SK-N-SH (cell line): ENCODE measurements around the gene REXO5.

Experiments
- CTCF ChIP-seq: fragments of 200-600 bp; sonication (generic); IDR thresholded peaks from 2 replicates; pipeline ENCODE4 v1.6.1; 2017; ENCODE audit warnings: antibody characterized with exemption, mild to moderate bottlenecking, moderate library complexity
- GATA2 ChIP-seq: sonication (generic); formaldehyde crosslinking; IDR thresholded peaks from 2 replicates; pipeline ENCODE4 v1.5.0; 2020; ENCODE audit warnings: mild to moderate bottlenecking, missing genetic modification reagents
- IRF3 ChIP-seq: fragments of 150-350 bp; IDR thresholded peaks from 2 replicates; pipeline ENCODE4 v1.6.1; 2016; ENCODE audit warnings: mild to moderate bottlenecking, low read depth, low read length
- RCOR1 ChIP-seq: fragments of 150-350 bp; IDR thresholded peaks from 2 replicates; pipeline ENCODE4 v1.6.1; 2017; ENCODE audit warnings: antibody characterized with exemption, low read length
- SMC3 ChIP-seq: IDR thresholded peaks from 2 replicates; pipeline ENCODE4 v1.6.1; 2012; ENCODE audit warnings: low read depth, low read length, improper control_type of control experiment
- TEAD4 ChIP-seq: IDR thresholded peaks from 2 replicates; pipeline ENCODE4 v1.4.0; 2012; ENCODE audit warnings: mild to moderate bottlenecking, borderline replicate concordance; ENCODE audit not compliant: insufficient read depth

GRCh38 chr16:20879175-20880040 is 73.1 kb downstream of the REXO5 start:
- no peak for TF ChIP-seq CTCF
- no peak for TF ChIP-seq RCOR1
- TF ChIP-seq GATA2 (CRISPR knock-in tag) = no peak
- TF ChIP-seq SMC3 = no peak
- no peak for TF ChIP-seq IRF3
- no peak for TF ChIP-seq TEAD4
